Measurements from ENCODE around the gene VWA1.

VWA1 gene

DNA sequence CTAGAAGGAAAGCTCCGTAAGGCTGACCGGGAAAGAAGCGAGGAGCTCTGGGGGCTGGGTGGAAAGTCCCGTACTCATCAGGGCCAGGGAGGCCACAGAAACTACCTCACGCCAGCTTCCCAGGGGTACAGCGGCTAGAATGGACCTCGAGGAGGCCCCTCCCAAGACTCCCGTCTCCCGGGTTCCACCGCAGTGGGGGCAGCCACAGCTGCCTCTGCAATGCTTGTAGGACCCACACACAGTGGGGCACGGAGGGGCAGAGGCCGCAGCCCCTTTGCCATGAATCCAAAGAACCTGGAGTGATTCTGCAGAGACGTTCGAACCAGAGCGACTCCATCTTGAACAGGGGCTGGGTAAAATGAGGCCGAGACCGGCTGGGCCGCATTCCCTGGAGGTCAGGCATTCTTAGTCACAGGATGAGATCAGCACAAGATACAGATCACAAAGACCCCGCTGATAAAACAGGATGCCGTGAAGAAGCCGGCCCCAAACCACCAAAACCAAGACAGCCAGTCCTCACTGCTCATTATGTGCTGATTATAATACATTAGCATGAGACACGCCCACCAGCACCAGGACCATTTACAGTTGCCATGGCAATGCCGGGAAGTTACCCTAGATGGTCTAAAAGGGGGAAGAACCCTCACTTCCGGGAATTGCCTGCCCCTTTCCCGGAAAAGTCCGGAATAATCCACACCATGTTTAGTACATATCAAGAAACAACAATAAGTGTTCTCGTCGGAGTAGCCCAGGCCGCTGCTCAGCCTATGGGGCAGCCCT, 12.8 kb upstream of the VWA1 start:
- DNase-seq (ENCODE audit: low read depth): no peak
- TF ChIP-seq CTCF (conservative IDR thresholded peaks at IDR 0.05; ENCODE audit: low read depth, low read length): no peak
- H3K4me3 ChIP-seq (ENCODE audit: low read length): no peak overlapping the region

DNA sequence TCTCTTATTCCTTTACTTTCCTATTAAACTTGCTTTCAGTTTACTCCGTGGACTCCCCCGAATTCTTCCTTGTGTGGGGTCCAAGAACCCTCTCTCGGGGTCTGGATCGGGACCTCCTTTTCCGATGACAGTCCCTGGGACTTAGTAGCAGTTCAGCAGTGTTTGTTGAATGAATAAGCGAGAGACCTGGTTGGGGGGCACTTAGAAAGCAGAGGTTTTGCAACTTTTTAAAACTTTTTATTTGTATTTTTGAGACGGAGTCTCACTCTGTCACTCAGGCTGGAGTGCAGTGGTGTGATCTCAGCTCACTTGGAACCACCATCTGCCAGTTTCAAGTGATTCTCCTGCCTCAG, 12.3 kb upstream of the VWA1 start:
- no peak for DNase-seq (ENCODE audit: low read depth)
- no peak overlapping the region for H3K4me3 ChIP-seq (ENCODE audit: low read length)
- no peak for TF ChIP-seq CTCF (conservative IDR thresholded peaks at IDR 0.05; ENCODE audit: low read depth, low read length)

- DNase-seq (ENCODE audit: low read depth): no peak
- no peak for TF ChIP-seq CTCF (conservative IDR thresholded peaks at IDR 0.05; ENCODE audit: low read depth, low read length)
- H3K4me3 ChIP-seq (ENCODE audit: low read length): no peak overlapping the region
Observed at GRCh38 chr1:1424707-1425106, 10.8 kb upstream of the VWA1 start.

DNA sequence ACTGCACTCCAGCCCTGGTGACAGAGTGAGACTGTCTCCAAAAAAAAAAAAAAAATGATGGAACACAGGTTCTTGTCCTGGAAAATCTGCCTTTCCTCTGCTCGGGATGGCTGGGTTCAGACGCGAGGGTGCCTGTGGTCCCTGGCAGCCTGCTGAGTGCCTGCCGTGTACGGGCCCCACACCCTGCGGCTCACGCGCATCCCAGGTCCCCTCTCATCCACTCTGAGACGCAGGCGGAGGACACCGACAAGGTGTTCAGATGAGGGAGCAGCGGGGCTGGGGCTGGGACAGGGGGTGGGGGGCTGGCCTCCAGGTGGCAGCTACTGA, 10.1 kb upstream of the VWA1 start:
- no peak for TF ChIP-seq CTCF (conservative IDR thresholded peaks at IDR 0.05; ENCODE audit: low read depth, low read length)
- no peak overlapping the region for H3K4me3 ChIP-seq (ENCODE audit: low read length)
- DNase-seq (ENCODE audit: low read depth): no peak

DNA sequence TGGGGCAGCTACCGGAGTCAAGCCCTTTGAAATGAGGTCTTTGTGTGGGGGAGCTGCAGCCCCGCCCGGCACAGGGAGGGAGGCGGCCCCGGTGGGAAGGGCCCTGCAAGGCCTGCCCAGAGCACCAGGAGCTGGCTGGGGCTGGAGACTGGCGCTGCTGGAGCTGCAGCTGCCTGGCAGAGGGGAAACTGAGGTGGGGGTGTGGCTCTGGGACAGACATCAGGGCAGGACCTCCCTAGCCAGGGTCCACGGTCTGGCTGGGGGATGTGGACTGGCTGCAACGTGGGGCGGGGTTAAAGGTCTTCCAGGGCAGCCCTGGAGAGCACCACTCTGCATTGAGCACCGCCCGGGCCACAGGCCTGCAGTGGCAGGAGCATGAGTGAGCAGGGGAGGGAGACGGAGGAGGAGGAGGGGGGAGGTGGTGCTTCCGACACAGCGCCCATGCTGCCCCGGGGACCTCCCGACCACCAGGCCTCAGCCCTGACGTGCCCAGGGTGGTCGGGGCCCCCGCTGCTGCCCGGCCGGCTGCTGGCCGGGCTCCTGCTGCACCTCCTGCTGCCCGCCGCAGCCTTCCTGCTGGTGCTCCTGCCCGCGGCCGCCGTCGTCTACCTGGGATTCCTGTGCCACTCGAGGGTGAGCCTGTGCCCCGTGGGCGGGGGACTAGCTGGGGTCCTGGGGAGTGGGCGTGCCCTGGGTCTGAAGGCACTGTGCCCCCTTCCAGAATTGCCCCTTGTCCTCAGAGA, 9.6 kb upstream of the VWA1 start:
- DNase-seq (ENCODE audit: low read depth): no peak

DNA sequence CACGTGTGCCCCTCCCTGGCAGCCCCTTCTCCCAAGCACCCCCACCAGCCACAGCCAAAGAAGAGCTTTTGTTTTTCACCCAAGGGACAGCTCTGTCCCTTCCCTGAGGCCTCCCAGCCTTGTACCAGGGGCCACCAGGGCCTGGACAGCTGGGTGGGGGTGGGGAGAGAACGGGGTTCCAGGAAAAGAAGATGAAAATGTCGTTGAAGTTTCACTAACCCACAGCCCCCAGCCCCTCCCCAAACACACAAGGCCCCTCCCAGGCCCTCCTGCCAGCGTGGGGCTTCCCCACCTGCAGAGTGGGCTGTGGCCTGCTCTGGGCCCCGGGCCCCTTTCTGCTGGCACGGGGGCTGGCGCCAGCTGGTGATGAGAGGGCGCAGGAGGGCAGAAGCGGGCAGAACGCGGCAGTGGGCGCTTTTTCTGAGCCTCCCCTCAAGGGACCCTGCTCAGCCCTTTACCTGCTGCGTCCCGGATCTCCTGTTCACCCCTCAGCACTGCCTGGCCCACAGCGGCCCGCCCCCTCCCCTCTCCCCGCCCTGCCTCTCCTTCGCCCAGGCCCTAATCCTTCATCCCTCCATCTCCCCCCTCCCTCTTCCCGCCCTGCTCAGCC, 8.9 kb upstream of the VWA1 start:
- no peak overlapping the region for H3K4me3 ChIP-seq (ENCODE audit: low read length)
- no peak for TF ChIP-seq CTCF (conservative IDR thresholded peaks at IDR 0.05; ENCODE audit: low read depth, low read length)
- no peak for DNase-seq (ENCODE audit: low read depth)

More for the DNA sequence above, 9.6 kb upstream of the VWA1 start:
- no peak for TF ChIP-seq CTCF (conservative IDR thresholded peaks at IDR 0.05; ENCODE audit: low read depth, low read length)
- no peak overlapping the region for H3K4me3 ChIP-seq (ENCODE audit: low read length)
